Fibroblast of skin of right quadriceps (primary cell): ENCODE data around the gene TTLL9.

ENCODE experiments used
- DNase-seq: peaks from one replicate; pipeline ENCODE4 v3.0.0-alpha.2; 2013

The TTLL9 gene

DNA sequence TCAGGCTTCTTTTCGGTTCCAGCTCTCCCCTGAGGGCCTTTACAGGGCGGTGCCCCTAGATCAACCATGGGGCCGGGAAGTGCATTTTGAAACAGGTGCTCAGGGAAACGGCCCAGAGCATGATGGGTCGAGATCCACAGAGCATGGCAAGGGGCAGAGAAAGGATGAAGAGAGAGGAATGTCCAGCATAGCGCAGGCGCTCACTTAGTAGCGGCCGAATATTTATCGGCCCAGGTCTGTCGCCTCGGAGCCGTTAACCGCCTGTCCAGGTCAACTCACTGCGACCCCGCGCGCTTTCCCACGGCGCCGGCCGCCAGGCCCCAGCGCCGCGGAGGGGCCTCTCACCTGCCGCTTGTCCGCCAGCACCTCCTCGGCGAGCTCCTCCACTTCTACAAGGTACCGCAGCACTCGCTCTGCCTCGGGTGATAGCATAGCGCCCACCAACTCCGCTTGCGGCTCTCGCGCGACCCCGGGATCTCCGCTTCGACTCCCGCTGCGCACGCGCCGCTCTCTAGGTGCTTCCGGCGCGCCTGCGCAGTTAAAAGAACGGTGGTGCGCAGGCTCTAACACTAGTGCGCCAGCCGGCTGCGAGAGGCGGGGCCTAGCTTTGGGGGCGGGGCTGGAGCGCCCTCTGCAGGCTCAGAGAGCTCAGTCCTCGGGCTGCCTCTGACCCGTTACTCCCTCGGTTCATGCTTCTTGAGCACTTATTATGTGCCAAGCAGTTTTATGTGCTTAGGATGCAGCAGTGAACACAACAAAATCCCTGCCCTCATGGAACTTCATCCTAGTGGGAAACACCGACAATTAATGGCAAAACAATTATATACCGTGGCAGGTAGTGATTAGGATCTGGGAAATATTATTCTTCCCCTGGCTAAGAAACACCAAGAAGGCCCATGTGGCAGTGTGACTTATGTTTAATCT is 81.4 kb downstream of the TTLL9 start, which contains the start of gene PDRG1:
TSS of gene PDRG1 (minus strand) at position 517 of the 924 bp plus-strand sequence. CDS start at position 432, 85 bp downstream.
- DNase-seq, result peak; percentile 95

DNA sequence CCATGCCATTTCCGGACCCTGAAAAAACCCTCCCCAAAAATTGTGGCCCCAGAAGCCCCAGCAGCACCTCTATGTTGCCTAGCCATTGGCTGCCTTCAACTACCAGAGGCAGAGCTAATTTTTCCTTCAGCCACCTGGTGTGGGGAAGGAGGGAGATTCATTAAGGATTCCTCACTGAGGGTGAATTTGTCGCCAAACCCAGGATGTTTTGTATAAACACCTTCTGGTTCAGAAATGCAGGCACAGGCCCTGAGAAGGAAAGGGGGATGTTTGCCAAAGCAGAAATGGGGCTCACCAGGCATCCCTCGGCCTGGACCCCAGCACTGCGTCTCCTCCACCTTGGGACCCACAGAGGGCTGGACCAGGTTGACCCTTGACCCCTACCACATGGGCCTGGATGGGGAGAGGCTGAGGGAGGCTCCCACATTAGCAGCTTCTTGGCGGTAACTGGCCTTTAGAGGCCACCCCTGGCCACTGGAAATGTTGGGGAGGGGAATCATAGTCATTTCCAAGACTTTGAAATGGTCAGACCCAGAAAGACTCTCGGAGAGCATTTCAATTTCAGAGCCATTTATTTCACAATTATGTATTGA is 83.2 kb downstream of the TTLL9 start:
- DNase-seq, result no peak

DNA sequence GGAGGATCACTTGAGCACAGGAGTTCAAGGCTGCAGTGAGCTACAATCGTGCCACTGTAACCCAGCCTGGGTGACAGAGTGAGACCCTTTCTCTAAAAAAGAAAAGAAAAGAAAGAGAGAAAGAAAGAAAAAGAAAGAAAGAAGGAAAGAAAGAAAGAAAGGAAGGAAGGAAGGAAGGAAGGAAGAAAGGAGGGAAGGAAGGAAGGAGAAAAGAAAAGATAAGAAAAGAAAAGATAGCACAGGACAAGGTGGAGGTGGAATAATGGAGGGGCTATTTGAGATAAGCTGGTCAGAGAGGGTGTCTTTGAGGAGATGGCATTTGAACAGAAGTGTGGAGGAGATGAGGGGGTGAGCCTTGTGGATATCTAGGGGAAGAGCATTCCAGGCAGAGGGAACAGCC is 84.1 kb downstream of the TTLL9 start:
- no peak for DNase-seq

DNA sequence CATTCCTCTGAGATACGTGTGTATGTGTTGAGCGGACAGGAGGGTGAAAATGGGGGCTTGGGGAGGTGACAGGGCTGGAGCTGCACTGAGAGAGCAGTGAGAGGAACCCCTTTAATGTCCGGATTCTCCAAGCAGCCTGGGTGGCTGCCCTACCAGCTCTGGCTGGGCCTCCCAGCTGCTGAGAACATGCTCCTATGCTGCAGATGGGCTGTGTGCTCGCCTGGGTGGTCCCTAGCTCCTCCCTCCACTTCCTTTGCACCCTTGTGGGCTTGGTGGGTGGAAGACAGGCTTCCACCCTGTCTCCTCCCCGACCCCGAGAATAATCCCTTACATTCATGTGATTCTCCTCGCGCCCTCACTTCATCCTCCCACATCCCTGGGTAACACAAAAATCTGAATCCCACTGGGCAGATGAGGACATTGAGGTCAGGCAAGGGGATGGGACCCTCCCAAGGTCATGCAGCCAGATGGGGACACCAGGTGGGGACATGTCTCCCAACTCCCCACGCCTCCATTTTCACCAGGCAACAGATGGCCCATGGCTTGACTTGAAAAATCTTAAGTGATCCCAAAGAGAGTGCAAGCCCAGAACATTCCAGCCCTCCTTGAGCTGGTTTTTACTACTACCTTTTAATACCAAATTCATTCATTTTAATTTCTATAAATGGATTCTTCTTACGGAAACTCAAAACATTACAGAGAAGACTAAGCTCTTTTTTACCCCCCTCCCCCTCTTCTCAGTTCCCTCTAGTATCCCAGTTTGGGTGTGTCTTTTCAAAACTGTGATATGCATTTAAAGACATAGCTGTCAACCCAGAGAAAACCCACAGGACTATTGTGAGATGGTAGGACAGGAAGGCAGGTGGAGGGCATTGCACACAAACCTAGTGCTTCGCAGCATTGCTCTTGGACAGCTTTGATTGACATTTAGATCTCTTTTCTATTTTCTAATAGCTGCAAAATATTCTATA is 86.4 kb downstream of the TTLL9 start:
- DNase-seq, result no peak

DNA sequence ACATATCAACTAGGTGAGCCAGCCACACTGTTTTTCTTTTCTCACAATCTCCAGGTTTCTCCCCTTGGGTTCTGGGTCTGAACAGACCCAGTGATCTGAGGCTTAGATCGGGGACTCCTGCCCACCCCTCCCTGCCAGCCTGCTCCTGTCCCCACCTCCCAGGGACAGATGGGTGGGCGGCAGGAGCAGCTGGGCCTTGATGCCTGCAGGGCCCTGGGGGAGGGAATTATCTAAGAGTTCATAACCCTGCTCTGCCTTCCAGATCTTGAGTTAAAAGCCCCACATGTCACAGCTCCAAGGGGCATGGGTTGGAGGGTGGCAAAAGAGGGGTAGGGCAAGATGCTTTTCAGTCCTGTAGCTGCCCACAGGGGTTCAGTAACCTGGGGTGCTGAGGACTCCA is 92.3 kb downstream of the TTLL9 start:
- no peak for DNase-seq

DNA sequence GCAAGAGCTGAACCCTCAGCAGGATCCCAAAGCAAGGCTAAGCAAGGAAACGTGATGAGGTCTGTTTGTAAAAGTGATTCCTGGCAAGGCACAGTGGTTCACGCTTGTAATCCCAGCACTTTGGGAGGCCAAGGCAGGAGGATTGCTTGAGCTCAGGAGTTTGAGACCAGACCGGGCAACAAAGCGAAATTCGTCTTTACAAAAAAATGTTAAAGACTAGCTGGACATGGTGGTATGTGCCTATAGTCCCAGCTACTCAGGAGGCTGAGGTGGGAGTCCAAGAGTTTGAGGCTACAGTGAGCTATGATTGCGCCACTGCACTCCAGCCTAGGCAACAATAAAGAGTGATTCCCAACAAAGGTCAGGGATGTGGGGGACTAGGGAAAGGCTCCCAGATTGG is 93.5 kb downstream of the TTLL9 start:
- no peak for DNase-seq

DNA sequence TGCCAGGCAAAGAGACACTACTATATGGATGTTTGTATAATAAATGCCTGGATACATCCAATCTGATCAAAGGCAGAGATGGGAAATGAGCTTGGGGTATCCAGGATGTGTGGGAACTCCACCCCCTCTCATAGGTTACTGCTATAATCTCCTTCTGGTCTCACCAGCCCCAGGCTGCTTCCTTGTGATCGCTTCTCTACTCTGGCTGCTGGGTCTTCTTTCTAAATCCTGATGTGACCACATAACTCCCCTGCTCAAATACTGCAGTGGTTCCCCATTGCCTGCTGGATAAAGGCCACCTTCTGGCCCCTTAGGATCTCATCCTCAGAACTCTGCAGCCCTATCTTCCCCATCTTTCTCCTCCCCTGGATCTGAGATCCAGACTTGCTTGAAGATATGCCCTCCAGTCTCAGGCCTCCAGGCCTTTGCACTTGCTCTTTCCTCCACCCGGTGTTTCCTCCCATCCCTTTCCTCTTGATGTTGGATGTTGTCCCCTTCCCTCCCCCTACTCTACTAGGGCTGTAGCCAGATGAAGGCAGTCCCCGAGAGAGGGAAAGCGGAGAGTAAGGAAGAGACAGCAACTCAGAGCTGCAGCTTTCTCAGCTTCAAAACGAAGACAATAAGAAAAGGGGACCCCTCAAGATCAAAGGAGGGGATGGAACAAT is 96.7 kb downstream of the TTLL9 start:
- DNase-seq, result no peak

DNA sequence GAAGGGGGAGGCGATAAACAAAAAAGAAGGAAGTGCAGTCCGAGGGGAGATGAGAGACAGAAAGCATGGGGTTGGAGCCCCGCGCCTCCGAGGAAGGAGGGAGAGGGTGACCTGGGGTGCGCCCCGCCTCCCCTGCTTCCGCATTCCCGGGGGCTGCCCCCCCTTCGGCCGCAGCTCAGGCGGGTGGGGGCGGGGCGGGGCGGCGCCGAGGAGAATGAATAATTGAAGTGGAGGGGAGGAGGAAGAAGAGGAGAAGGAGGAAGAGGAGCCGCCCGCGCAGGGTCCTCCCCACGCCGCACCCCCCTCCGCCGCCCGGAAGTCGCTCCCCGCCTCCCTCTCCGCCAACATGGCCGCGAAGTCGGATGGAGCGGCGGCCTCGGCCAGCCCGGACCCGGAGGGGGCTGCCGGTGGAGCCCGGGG is 97.4 kb downstream of the TTLL9 start, which contains the start of gene XKR7:
TSS of gene XKR7 (plus strand) at position 322 of the 420 bp plus-strand sequence. CDS start at position 347, 25 bp downstream.
- no peak for DNase-seq

DNA sequence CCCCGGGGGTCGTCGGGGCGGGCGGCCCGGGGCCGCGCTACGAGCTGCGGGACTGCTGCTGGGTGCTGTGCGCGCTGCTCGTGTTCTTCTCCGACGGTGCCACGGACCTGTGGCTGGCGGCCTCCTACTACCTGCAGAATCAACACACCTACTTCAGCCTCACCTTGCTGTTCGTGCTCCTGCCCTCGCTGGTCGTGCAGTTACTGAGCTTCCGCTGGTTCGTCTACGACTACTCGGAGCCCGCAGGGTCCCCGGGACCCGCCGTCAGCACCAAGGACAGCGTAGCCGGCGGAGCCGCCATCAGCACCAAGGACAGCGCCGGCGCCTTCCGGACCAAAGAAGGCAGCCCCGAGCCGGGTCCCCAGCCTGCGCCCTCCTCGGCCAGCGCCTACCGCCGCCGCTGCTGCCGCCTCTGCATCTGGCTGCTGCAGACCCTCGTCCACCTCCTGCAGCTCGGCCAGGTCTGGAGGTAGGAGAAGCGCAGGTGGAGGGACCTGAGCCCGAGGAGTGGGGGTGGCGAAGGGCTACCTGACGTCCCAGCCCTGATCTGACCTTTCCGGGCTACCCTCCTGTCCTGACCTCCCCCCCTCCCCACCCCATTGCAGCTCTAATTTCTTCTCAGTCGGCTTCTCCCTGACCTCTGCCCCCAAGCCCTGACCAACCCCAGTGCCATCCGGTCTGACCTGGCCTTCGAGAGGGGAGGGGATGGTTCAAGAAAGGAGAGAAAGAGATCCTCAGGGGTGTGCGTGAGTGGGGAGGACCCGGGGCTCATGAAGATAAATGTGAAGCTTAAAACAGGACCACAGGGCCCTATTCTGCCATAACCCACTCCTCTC is 98.1 kb downstream of the TTLL9 start:
- DNase-seq, result peak; percentile 51

DNA sequence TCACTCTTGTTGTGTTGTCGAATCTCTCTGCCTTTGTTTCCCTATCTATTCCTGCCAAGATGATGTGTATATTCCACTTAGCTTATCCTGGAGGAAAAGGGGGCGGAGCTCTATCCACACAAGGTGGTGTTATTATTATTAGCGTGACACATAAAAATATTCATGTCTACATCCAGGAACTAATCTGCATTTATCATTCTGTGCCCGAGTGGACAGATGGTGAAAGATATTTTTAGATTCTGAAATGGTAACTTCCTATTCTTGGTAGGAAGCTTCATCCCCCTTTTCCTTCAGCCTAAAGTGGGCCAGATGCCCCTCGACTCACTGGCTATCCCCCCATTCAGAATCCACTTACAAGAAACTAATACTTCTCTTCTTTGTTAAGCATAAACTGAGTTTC is 99.6 kb downstream of the TTLL9 start:
- DNase-seq, result no peak

DNA sequence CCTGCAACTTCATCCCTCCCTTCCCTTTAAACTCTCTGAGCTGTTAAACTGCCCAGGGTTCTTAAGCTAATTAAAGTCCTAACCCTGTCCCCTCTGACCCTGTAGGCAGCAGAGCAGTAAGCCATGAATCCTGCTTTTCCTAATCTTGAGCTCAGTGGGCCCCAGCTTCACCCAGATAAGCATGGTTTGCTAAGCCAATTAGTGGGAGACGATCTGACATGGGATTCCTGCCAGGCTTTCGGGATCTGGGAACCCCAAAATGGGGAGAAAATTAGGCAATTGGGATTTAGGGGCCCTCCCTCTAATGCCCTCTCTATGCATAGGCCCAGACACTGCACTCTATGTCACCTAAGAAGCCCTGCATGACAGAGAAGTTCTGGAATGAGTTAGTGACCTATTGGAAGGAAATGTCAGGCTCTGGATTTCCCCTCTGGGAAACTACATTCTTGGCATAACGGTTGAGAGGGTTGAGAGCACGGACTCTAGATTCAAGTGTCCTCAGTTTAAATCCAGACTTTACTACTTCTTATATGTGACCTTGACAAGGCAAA is 102.1 kb downstream of the TTLL9 start:
- DNase-seq, result no peak

DNA sequence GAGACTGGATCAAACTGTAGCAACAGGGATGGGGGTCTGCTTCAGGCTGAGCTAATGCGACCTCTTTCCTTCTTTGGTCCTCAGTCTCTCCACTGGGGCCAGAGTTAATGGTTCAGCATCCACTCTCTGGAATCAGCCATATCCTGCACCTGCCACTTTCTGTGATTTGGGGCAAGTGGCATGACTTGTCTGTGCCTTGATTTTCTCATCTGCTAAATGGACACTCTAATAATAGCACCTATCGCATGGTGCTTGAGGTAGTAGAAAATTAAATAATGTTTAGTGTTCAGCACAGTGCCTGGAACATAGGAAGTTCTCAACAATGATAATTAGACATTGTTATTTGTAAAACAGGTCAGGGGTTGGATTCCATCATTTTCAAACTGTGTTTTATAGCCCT is 103.9 kb downstream of the TTLL9 start:
- no peak for DNase-seq

DNA sequence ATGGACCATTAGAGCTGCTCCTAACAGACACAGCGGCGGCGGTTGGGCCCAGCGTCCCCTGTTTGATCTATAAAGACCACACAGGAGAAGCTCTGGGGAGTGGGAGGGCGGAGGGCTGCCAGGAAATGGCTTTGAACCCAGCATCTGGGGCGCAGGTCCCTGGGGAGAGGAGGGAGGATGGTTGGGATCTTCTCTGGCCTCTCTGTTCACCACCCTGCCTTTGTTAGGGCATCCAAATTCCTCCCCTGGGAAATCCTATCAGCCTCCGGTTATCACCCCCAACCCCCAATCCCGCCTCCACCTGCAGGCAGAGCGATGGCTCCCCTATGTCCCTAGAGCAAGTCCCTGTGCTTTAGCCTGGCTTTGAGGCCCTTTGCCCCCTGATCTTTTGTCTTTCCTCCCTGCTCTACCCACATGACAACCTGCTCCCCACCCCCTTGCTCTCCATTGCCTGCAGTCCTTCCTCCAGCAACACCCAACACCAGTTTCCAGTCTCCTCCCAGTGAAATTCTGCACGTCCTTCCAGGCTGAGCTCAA is 104.6 kb downstream of the TTLL9 start:
- DNase-seq, result no peak

DNA sequence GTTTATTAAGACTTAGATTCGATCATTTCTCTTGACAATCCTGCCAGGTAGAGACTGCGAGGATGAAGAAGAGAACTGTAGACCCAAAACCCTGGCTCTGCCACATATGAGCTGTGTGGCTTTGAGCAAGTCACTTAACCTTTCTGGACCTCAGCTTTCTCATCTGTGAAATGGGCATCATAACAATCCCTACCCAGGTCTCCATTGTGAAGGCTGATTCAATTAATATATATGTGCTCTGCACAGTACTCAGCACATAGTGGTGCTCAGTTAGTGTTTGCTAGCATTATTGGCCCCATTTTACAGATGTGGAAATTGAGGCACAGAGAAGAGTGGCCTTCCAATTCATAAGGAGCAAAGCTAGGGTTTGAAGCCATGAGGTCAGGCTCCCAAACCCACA is 105.4 kb downstream of the TTLL9 start:
- DNase-seq, result no peak

DNA sequence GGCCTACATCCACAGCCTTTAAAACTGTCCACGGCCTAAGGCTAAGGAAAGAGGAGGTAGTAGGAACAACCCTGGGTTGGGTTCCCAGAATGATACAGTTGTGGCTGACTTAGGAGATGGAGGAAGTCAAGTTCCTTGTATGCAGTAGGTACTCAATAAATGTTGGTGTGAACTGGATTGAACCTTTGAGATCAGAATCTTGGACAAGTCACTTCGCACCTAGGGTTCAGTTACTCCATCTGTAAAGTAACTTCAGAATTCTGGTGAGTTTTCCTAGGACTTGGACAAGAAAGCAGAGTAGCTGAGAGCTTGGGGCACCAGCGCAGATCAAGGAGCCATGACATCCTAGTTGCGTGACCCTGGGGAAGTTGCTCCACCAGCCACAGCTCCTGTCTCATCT is 106.6 kb downstream of the TTLL9 start:
- no peak for DNase-seq

DNA sequence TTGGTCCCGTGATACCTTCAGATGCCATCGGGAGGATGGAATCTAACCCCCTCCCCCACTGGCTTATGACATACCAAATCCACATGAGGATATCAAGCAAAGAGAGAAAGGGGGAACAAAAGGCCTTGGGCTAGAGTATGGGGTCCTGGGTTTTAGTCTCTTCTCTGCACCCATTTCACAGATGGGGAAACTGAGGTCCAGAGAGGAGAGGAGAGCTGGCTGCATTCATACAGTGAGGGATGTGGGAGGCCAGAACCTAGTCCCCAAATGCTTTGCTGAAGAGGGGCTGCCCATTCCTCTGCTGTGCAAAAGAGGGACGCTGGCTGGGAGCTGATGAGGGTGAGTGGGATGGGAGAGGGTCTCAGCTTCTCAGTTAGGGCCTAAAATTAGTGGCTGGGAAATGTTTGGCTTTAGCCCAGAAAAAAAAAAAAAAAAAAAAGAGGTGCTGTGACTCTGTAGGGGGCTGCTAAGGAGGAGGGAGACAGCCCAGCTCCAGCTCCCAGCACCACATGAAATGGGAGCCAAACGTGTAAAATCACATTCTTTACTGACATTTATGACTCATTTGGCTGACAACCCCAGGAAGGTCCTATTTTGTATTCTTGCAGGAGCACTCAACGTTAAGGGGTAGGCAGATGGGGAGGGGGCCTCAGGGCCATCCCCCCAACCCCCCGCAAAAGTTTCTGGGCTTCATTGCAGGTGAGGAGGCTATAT is 109.4 kb downstream of the TTLL9 start:
- DNase-seq, result no peak

DNA sequence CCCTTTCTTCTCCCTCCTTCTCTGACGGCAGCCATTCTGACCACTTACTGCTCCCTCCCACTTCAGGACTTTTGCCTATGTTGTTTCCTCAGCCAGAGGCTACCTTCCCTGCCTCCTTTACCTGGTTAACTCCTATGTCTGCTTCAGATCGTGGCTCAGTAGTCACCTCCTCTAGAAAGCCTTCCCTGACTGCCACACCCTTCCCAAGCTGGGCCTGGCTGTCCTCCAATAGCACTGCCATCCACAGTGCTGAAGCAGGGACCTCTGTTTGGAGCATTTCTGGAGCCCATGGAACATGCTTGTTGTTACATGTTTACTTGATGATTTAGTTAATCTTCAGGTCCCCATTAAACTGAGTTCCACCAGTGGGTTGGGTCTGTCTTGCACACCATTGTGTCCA is 111.3 kb downstream of the TTLL9 start:
- no peak for DNase-seq

DNA sequence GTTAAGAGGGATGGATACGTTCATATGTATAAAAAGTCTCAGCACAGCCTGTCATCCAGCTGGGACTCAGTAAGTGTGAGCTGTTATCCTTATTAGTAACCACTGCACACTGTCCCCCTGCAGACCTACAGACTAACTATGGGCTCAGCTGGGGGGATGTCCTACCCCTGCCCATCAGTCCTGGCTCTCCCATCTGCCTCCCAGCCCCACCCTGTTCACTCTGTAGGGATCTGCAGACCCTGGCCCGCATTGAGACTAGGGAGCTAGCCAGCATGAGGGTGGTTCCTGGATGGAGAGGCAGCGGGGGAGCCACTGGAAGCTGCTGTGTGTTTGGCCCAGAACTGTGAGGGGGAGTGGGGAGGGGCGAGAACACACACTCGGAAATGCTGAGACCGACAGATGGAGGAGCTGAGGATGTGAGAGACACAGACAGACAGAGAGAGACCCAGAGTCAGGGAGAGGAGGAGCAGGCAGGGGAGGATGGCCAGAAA is 114.6 kb downstream of the TTLL9 start:
- no peak for DNase-seq

DNA sequence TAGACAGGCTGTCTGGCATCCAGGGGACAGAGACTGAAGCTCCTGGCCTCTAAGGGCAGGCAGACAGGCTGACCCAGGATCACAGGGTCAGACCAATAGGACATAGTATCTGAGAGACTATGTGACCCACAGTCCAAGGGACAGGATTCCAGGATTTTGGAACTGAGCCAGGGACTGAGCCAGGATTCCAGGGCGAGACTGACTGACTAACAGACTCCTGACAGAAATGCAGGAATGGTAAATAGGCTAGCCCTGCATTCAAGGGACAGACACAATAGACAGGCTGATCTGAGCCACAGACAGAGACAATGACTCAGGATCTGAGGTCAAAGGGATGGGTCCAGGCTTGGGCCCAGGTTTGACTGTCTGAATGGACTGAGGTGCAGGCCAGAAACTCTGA is 117.3 kb downstream of the TTLL9 start:
- DNase-seq, result no peak

DNA sequence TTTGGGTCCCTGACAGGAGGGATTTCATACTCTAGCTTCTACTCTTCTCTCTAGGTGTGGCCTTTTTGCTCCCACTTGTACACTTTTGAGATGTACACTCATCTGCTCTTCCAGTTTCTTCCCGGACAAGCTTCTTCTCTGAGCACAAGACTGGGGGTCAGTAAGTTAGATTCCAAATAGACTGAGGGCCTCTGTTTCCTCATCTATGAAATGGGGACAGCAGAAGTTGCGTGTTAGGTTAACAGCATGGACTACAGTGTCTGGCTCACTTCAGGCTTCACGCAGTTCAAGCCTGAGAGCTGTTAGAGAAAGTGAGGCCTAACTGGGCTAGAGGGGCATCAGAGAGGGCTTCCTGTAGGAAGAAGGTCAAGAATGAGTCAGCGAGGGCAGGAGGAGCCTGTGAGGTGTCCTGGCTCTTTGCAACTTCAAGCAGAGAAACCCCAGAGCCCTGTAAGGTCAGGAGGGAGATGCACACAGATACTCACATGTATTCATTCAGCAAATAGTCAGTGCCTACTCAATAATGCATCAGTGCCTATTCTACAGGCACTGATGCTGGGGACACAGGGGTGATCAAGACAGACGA is 118.1 kb downstream of the TTLL9 start:
- DNase-seq, result no peak
